HEK293 (cell line): Measurements from ENCODE around the gene MSANTD4.

Experiments used
- TCF7L2 ChIP-seq: IDR thresholded peaks from 2 replicates; pipeline ENCODE4 v1.6.1; 2011; ENCODE audit warnings: low read depth, mild to moderate bottlenecking, inconsistent platforms, low read length, moderate library complexity, borderline replicate concordance
- ZSCAN30 ChIP-seq: fragments of 450-650 bp; IDR thresholded peaks from 2 replicates; pipeline ENCODE4 v1.5.1; 2018; ENCODE audit warnings: missing biosample characterization, mild to moderate bottlenecking, missing genetic modification characterization, moderate library complexity
- TF ChIP-seq, protein P1 (sequence below): fragments of 450-650 bp; formaldehyde crosslinking; IDR thresholded peaks from 2 replicates; pipeline ENCODE4 v1.5.1; 2016; ENCODE audit warnings: missing biosample characterization, missing genetic modification characterization

DNA sequence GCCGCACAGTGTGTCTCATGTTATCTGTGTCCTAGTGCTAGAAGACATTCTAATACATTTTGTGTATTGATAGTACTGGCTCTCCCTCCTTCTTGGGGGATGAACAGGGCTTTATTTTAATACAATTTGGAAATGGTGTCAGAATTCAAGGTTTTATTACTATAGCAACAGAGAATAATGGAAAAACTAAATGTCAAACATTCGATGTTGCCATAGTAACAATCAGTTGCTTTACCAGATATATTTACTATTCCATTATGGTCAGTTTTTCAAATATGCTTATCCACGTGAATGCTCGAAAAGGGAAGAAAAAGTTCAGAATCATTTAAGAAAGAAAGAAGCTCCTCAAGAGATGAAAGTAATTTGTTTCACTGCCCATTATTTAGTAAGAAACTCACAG is 8.6 kb upstream of the MSANTD4 start:
- TF ChIP-seq TCF7L2 (no peak), ZSCAN30 (tag by site-specific recombination) (no peak)
- TF ChIP-seq, protein P1, sequence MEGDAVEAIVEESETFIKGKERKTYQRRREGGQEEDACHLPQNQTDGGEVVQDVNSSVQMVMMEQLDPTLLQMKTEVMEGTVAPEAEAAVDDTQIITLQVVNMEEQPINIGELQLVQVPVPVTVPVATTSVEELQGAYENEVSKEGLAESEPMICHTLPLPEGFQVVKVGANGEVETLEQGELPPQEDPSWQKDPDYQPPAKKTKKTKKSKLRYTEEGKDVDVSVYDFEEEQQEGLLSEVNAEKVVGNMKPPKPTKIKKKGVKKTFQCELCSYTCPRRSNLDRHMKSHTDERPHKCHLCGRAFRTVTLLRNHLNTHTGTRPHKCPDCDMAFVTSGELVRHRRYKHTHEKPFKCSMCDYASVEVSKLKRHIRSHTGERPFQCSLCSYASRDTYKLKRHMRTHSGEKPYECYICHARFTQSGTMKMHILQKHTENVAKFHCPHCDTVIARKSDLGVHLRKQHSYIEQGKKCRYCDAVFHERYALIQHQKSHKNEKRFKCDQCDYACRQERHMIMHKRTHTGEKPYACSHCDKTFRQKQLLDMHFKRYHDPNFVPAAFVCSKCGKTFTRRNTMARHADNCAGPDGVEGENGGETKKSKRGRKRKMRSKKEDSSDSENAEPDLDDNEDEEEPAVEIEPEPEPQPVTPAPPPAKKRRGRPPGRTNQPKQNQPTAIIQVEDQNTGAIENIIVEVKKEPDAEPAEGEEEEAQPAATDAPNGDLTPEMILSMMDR: no peak
